HG02981 (cell line): ENCODE data around the gene KRT5.

Experiments
- ATAC-seq: cut with Tn5 transposase; IDR thresholded peaks from one replicate; pipeline ENCODE4 v1.9.1; 2021; ENCODE audit warnings: mild to moderate bottlenecking, moderate library complexity; ENCODE audit not compliant: unreplicated experiment

The KRT5 gene

DNA sequence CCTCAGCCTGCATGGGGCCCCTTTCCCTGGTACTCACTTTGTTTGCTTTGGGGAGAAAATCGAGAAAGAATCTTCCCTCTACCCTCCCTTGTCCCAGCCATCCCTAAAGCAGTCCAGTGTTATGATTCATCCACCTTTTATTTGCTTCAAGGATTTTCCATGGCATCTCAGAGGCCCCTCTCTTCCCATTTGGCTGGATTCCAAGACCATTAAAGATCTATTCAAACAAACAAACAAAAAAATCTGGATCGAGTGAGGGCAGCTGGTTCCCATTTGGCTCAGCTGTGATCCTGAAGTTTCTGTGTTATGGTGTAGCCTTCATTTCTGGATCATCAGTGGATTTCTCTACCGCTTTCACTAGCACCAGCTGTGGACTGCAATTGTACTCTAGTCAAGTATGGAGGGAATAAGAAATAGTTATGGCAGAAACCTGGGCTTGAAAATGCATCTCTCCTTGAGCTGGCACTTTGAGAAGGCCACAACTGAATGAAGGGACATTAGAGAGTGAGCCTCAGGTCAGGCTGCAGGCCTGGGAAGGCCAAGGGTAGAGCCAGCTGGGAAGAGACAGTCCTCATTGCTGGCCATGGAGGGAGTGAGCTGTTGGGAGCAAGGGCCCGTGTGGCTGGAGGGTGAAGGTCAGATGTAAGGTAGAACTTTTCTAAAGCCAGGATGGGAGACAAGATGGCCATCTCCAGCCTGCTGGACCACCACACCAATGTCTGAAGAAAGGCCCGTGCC is 19.1 kb upstream of the KRT5 start:
- no peak for ATAC-seq

DNA sequence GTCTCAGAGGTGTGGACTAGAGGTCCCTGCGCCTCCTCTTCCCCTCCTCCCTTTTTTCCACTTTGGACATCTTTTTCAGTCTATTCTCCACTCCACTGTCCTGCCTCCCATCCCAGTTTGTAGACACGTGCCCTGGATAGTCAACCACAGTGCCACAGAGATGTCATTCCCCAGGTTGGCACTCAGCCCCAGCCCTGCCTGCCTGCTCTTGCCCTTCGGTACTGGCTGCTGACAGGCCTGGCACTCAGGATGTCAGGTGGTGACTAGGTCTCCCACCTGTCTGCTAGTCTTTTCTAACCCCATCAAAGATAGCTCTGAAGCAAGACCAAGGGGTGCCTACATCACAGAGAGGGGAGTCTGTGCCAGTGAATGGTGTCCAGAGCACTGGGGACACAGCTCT is 16.9 kb upstream of the KRT5 start:
- no peak for ATAC-seq

DNA sequence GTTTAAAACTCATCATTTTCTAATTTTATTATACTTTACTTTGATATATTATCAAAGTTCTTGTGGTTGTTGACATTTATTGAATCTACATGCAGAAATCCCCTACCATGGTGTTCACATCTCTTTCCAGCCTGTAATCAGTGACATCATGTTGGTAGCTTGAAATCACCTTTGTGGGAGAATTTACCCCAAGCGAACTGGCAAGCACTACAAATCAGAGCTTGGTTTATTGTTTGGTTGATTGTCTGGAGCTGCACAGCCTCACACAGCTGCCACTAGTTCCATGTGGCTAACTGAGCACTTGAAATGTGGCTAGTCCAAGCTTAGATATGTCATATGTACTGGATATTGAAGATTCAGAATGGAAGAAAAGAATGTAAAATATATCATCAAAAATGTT is 15.4 kb upstream of the KRT5 start:
- ATAC-seq, result no peak

DNA sequence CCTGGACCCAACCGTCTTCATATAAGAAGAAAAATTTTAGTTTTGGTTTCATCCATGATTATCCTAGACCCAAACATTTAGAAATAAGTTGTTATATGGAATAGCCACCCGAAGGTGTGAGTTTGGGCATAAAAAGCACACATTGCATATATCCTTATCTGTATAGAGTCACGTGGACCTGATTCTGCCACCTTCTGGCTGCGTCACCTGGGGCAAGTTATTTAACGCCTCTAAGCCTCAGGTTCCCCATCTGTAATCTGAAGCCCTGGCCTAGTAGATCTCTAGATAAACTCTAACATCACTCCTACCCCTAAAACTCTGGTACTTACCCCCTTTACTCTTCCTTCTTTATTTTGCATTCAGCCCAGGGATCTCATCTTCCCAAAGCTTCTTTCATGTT is 14.3 kb upstream of the KRT5 start:
- no peak for ATAC-seq

DNA sequence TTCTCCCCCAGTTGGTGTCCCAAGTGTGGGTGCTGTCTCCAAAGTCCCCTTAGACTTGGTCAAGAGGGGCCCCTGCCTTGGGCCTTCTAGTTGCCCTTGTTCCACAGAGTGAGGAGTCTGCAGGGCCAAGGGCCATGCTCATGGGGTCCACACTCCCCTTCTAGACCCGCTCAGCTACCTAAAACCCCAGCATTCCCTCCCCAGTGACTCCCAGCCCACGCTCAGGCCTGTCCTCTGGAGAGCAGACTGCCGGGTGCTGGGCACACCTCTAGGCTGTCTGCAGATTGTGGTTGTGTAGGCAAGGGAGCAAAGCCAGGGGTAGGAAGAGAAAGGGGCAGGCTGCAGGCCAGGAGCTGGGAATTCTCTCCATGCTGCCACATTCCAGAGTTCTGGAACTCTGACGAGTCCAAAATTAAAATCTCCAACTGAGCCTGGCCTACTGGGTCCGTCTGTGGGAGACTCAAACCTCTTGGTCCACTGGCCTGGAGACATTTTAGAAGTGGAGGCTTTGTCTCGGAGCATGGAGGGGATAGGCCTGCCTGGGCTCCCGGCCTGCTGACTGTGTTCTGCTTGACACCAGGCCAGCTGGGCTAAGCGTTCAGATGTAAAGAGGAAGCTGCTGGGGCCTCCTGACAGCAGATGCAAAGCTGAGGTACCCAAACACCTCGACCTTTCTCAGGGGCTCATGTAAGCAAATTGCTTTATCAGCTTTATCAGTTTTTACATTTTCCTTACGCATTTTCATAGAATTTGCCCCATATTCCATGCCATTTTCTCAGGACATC is 13.7 kb upstream of the KRT5 start:
- no peak for ATAC-seq

DNA sequence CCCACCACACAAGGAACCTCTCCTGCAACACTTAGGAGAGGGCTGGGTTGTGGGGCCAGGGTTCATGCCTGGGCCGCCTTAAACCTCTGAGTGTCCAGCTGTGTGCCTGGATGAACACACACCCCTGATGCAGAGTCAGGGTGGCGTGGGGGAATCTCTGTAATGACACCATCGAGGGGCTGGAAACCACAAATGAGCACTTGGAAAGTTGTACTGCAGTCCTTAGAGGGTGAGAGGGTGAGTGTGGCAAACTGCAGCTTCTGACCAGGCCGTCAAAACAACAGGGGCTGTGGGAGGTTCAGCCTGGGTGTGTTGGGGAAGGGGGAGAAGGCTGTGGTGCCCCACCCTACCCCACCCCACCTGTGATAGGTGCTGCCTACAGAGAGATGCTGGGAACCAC is 12.4 kb upstream of the KRT5 start:
- ATAC-seq, result no peak

DNA sequence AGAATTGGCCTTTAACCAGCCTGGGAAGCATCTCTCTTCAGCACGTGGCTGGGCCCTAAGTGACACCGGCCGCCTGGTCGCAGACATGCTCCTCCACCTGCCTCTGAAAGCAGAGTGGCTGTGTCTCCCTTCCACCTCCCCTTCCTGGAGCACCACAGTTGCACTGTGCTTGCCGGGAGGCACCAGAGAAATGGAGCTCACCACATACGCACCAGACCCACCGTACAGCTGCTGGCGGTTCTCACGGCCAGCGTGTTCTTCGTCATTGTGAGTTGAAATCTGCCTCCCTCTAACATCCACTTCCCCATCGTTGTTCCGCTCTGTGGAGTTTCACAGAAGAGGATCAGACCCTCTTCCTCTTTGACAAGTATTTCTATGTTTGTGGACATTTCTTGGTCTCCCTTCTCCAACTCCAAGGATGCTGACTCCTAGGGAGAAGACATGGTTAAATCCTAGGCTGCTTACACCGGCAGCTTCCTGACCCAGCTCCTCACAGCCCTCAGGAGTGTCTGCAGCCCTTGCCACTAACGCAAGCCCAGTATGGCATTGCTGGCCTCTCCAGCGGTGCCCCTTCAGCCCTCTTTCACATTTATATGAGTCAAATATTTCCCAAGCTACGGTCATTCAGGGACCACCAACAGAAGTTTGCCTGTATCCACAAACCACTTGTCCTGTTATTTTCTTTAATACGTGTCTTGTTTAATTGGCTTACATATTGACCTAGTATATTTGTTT is 11.5 kb upstream of the KRT5 start:
- ATAC-seq, result no peak

DNA sequence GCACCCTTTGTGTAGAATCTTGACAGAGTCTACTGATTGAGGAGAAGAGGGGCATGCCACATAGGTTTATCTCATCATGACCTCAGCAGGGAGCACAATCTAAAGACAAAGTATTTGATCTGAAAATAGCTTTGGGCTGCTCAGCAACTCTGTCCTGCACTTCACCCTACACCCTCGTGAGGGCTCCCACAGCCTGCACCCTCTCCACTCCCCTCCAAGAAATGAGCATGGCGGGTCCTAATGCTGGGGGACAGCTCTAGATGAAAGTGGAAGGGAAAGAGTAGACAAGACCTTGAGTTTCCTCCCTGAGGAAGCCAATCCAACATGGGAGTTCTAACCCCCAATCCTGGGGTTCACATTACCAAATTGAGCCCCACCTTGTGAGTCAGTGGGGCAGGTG is 10.7 kb upstream of the KRT5 start:
- ATAC-seq, result no peak

DNA sequence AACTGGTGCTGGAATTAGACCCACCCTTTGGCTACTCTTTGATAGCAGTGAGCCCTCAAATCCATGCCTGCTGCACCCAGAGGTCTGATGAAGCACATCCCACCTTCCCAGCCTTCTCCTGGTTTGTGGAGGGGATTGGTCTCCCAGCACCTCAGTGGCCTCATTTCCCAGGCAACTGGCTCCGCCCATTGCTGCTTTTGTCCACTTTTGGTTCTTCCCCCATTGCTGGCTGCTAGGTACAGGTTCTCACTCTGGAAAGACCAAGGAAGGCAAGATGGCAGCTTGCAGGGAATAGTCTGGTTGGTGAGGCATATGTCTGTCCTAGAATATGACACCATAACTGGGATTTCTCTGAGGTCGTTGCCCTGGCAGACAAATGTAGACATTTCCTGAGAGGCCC is 10.2 kb upstream of the KRT5 start:
- no peak for ATAC-seq

DNA sequence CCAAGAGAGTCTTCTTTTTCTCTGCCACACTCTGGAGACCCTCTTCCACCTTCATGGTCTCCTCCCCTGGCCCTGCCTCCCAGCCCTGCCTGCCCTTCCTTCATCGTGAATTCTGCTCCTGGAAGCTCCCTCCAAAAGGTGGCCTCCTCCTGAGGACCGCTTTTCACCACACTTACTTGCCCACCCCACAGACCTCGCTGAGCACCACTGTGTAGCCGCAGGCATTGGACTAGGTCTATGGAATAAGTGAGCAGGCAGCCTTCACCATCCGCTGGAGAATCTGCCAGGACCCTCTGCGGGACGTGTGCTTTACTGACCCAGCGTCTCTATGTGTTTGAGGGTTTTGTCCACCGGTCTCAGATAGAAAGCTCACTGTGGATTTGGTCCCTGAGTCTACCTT is 9.7 kb upstream of the KRT5 start:
- ATAC-seq, result no peak

DNA sequence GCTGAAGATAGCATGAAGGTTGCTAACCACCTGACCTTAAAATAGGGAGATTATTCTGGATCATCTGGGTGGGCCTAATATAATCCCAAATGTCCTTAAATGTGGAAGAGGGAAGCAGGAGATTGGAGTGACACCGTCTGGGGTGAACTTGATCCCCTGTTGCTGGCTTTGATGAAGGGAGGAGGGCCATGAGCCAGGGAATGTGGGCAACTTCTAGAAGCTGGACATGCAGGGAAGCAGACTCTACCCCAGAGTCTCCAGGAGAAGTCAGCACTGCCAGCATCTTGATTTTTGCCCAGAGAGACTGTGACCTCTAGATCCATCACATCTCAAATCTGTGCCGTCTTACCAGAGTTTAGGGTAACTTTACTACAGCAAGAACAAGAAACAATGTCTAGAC is 9.2 kb upstream of the KRT5 start:
- no peak for ATAC-seq

DNA sequence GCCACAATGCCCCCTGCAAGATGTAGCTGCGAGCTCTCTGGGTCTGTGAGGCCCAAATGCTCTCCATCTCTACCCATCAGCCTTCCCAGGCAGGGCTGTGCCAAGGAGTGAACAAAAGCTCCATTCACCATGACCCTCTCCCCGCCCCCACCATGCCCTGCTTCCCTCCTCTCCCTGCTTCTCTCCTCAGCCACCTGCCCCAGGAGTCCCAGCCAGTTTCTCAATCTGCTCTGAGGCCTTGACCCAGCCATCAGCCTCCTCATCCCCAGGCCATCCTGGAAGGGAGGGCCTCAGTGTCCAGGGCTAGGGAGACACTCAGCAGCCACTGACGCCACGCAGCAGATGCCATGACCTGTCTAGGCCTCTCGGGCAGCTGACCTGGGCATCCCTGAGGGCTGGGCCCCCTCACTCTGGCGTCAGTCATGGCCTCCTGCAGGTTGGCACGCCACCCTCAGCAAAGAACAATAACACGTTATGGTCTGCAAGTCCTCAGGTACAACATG is 8.5 kb upstream of the KRT5 start:
- ATAC-seq, result no peak

DNA sequence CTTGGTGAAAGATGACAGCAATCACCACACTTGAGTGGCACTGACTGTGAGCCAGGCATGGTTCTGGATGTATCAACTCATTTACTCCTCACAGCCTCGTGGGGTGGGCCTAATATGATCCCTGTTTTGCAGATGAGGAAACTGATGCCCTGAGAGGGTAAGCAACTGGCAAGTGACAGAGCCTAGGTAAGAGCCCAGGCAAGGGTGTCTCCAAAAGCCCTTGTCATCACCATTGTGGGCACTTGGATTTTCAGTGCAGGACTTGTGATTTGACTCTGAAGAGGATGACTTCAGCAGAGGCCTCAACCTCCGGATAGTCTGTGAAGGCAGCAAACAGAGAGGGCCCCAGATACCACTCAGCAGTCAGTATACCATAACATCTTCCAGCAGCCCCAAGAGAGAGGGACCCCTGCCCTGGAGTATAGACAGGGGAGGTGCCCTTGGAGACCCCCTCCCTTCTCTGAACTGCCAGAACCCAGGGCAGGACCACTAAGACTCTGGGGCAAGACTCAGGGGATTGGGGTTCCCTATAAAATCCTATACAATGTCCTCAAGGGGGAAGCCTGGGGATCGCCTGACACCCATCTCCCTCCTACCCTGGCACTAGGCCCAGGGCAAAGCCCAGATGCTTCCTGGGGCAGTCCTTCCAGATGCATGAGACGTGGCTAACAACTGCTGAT is 7.1 kb upstream of the KRT5 start:
- ATAC-seq, result no peak

DNA sequence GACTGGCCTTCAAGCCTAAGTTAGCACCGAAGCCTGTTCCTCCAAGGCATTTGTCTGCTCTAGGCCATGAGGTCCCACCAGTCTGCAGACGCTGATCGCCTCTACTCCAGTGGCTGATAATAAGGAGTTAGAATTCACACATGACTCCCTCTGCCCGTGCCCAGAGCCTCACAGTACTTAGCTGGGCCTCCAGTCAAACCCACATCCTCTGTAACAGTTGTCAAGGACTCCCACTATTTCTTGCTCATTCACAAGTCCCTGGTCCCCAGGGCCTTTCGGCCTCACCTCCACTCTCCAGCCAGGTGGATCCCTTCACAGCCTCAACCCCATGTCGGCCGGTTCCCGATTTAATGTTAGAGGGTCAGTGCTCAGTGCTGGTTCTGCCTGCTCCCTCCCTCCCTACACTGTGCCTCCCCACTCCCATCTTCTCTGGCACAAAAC is 6.3 kb upstream of the KRT5 start:
- no peak for ATAC-seq

DNA sequence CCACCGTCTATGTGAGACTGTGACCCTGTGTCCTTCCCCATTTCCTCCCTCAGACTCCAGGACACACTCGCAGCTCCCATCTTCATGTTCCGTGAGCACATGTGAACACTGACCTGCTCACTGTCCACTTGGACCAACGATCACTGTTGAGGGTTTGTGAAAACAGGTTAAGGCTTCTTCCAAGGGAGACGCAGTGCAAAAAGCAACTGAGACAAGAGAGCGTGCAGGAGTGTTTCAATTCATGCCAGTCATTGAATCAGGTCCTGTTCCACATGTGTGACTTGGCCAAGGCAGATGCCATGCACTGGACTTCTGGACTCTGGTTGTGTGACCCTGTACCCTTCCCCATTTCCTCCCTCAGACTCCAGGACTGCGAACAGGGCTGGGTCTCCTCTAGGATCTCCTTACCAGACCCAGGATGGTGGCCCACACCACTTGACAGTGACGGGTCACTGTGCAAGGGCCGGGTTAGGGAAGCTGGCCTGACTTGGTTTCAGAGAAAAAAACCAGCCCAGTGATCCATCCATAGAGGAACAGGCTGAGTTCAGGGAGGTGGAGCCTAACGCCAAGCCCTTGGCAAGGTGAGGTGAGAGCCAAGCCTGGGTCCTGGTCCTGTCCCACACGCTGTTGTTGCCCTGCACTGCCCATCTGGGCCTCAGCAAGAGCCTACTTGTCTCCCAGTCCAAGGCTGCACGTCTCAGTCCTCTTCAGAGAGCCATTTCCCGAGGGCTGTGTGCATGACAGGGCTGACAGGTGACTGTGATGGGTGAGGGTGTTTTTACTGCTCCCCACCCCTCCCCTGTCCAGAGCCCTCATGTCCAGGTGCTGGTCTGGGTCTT is 5.7 kb upstream of the KRT5 start:
- ATAC-seq, result no peak

DNA sequence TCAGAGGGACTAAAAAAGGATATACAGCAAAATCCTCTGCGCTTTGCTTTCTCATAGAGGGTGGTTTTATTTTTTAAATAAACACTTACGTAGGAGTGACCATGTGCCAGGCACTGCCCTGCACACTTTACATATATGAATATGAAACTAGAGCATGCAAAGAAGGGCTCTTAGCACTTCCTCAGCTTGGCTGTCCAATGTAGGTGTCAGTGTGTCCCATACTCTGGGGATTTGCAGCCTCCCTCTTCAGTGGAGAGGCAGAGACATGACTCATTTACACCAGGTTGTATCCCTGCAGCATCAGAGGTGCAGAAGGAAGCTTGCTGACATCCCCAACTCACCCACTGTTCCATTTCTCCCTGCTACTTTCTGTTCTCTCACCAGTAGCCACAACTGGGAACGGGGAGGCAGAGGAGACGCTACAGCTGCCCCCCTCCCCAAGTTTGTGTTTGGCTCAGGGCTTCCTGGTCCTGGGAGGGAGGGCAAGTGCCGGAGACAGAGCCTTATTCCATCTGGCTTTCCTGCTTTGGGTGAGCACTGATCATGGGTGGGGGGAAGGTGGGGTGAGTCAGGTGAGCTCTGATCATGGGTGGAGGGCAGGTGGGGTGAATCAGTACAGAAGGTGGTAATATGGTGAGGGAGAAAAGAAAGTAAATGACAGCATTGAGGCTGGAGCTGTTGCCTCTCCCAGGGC is 4.9 kb upstream of the KRT5 start:
- ATAC-seq, result no peak

DNA sequence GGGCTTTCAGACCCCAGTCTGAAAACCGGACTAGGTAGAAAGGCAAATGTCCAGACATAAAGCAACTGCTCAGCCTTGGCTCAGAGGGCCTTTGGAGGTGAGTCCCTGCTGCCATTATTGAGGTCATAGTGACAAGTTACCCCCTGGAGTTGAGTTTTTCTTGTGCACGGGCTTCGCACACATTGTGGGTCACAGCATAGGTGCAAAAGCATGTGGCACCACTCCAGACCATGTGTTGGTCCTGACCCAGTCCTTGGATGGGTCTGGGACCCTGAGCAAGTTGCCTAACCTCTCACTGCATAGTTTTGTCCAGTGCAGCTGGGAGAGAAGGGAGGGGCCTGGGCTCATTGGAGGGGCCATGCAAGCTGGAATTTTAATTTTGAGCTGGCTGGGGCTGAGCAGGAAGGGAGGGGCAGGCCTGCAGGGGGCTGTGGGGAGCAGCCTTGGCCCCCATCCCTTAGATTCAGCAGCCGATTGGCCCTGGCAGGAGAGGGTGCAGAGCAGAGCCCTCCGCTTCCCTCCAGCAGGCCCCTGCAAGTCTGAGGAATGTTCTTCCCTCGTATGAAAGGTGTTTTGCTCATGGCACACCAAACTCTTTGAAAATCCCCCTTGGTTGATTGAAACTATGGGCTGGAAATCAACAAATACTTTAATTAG is 4.2 kb upstream of the KRT5 start:
- ATAC-seq, result no peak

DNA sequence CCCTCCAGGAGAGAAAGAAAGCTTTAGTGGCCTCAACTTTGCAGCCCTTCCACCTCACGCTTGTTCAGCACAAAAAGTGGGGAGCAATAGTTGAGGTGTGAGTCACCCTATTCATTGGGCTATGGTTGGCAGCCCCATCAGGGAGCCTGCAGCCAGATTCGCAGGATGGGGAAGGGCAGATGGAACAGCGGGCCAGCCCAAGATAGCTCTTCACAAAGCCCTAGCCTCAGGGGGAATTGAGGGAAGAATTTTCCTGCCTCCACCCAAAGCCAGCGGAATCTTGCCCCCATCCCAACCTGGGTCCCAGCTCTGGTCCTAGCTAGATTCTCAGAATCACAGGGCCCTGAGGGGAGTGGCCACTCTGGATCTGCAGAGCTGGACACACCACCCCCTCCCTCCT is 3.6 kb upstream of the KRT5 start:
- no peak for ATAC-seq

DNA sequence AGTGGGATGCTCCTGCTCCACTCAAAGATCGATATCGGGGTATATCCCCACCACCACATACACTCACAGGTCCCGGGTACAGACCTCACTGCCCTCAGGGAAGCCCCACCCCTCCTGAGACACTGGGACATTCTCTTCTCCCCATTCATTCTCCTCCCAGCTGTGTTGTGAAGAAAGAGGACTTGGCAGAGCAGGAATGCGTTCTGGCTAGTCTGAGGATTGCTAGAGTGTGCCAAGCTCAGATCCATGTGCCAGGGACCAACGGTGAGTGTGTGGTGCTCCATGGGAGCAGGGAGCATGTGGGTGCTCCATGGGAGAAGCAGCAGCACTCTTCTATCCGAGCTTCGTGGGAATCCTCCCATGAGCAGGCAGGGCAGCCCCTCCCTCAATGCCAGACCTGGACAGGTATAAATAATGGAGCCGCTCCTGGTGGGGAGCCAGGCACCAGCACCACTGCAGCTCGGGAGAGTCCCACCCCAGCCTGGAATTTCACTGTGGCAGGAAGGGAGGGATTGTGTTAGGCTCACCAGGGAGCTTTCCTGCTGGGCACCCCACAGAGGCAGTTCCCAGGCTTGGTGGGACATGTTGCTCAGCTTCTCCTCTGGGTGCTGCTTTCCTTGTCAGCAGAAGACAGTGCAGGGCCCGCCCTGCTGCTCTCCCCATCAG is 2.3 kb upstream of the KRT5 start:
- ATAC-seq, result no peak
